WTC11 (cell line): ENCODE data around the gene DNAH17. TPM values are rescaled to one million over a fixed set of nuclear protein-coding genes. Genes with fewer than 3 reads are reported as not detected.
A peak's percentile ranks its signal among the peaks of the same experiment; 100 is the strongest.

ENCODE experiments used
- ATAC-seq: fragments of 200-7000 bp; cut with Tn5 transposase; 2 replicates; pipeline ENCODE4 v1.10.0; 2021; ENCODE audit warnings: mild to moderate bottlenecking, moderate library complexity
- CTCF ChIA-PET: fragments of 300-600 bp; sonication (Branson Sonifier 250); formaldehyde crosslinking; loops from one replicate; lab custom pipeline; 2021; ENCODE audit warnings: antibody characterized with exemption; lab: Charles Lee
- POLR2A ChIA-PET: fragments of 350-600 bp; sonication (Branson Sonifier 250); formaldehyde crosslinking; loops from one replicate; lab custom pipeline; 2021; ENCODE audit warnings: antibody characterized with exemption; lab: Charles Lee
- DNase-seq: peaks from one replicate; pipeline ENCODE4 v3.0.0; 2021; ENCODE audit warnings: low spot score
- H3K27ac Mint-ChIP-seq: 2 replicates; pipeline ENCODE4 v1.8.0; 2021; ENCODE audit warnings: mixed read lengths
- H3K27me3 Mint-ChIP-seq: 2 replicates; pipeline ENCODE4 v1.8.0; 2021; ENCODE audit warnings: low read depth, mild to moderate bottlenecking, moderate library complexity, mixed read lengths
- H3K36me3 Mint-ChIP-seq: 2 replicates; pipeline ENCODE4 v1.8.0; 2021; ENCODE audit warnings: mixed read lengths
- H3K4me1 Mint-ChIP-seq: 2 replicates; pipeline ENCODE4 v1.8.0; 2022; ENCODE audit warnings: mixed read lengths
- H3K4me3 Mint-ChIP-seq: 2 replicates; pipeline ENCODE4 v1.8.0; 2021; ENCODE audit warnings: mild to moderate bottlenecking, moderate library complexity, mixed read lengths
- H3K9me3 Mint-ChIP-seq: 2 replicates; pipeline ENCODE4 v1.8.0; 2021; ENCODE audit warnings: mixed read lengths
- EMX1 ChIP-seq: fragments of 250-450 bp; sonication (Bioruptor Pico); IDR thresholded peaks from 2 replicates; pipeline ENCODE4 v1.8.0; 2021; ENCODE audit warnings: mild to moderate bottlenecking
- HMGA2 ChIP-seq: fragments of 250-450 bp; sonication (Bioruptor Pico); IDR thresholded peaks from 2 replicates; pipeline ENCODE4 v1.4.0; 2021; ENCODE audit warnings: mild to moderate bottlenecking, moderate library complexity
- KAT7 ChIP-seq: sonication (generic); formaldehyde crosslinking; IDR thresholded peaks from 2 replicates; pipeline ENCODE4 v1.8.1; 2023; ENCODE audit warnings: missing genetic modification reagents, mild to moderate bottlenecking, borderline replicate concordance
- NFE2L1 ChIP-seq: sonication (generic); formaldehyde crosslinking; IDR thresholded peaks from 2 replicates; pipeline ENCODE4 v1.8.1; 2023; ENCODE audit warnings: missing genetic modification reagents
- OVOL2 ChIP-seq: fragments of 250-450 bp; sonication (Bioruptor Pico); IDR thresholded peaks from 2 replicates; pipeline ENCODE4 v1.9.0; 2021; ENCODE audit warnings: mild to moderate bottlenecking, borderline replicate concordance
- SMAD4 ChIP-seq: sonication (generic); formaldehyde crosslinking; IDR thresholded peaks from 2 replicates; pipeline ENCODE4 v1.8.0; 2022; ENCODE audit warnings: mild to moderate bottlenecking, missing genetic modification reagents
- SP1 ChIP-seq: sonication (generic); formaldehyde crosslinking; conservative IDR thresholded peaks from 2 replicates; pipeline ENCODE4 v1.8.1; 2022; ENCODE audit warnings: missing genetic modification reagents
- TEAD1 ChIP-seq: sonication (generic); formaldehyde crosslinking; IDR thresholded peaks from 2 replicates; pipeline ENCODE4 v1.8.0; 2022; ENCODE audit warnings: mild to moderate bottlenecking, missing genetic modification reagents
- ZNF232 ChIP-seq: sonication (generic); formaldehyde crosslinking; IDR thresholded peaks from 2 replicates; pipeline ENCODE4 v1.8.0; 2022; ENCODE audit warnings: mild to moderate bottlenecking, missing genetic modification reagents
- ZNF671 ChIP-seq: fragments of 250-450 bp; sonication (Bioruptor Pico); IDR thresholded peaks from 2 replicates; pipeline ENCODE4 v1.8.0; 2021; ENCODE audit warnings: mild to moderate bottlenecking
- total RNA-seq: library from RNA; stranded (reverse); gene quantifications from 3 replicates; pipeline ENCODE4 v1.2.3, GENCODE V29; 2021
- TF ChIP-seq, protein P1 (sequence below): fragments of 250-450 bp; sonication (Bioruptor Pico); IDR thresholded peaks from 2 replicates; pipeline ENCODE4 v1.9.0; 2021; ENCODE audit warnings: moderate library complexity, mild to moderate bottlenecking, inconsistent platforms, borderline replicate concordance
- TF ChIP-seq, protein P2 (sequence below): fragments of 200-600 bp; IDR thresholded peaks from 2 replicates; pipeline ENCODE4 v1.8.0; 2022; ENCODE audit warnings: antibody characterized with exemption
- TF ChIP-seq, protein P3 (sequence below): sonication (generic); formaldehyde crosslinking; IDR thresholded peaks from 2 replicates; pipeline ENCODE4 v1.8.0; 2022; ENCODE audit warnings: missing genetic modification reagents
- TF ChIP-seq, protein P4 (sequence below): sonication (generic); formaldehyde crosslinking; conservative IDR thresholded peaks from 2 replicates; pipeline ENCODE4 v1.8.1; 2022; ENCODE audit warnings: mild to moderate bottlenecking, missing genetic modification reagents
- TF ChIP-seq, protein P5 (sequence below): sonication (generic); formaldehyde crosslinking; IDR thresholded peaks from 2 replicates; pipeline ENCODE4 v1.8.1; 2022; ENCODE audit warnings: mild to moderate bottlenecking, missing genetic modification reagents, moderate library complexity, borderline replicate concordance
- TF ChIP-seq, protein P6 (sequence below): sonication (generic); formaldehyde crosslinking; IDR thresholded peaks from 2 replicates; pipeline ENCODE4 v1.8.1; 2022; ENCODE audit warnings: low read depth, mild to moderate bottlenecking, moderate library complexity, missing genetic modification reagents, borderline replicate concordance
- TF ChIP-seq, protein P7 (sequence below): fragments of 250-450 bp; sonication (Bioruptor Pico); IDR thresholded peaks from 2 replicates; pipeline ENCODE4 v1.8.0; 2021; ENCODE audit warnings: mild to moderate bottlenecking

Gene DNAH17
- total RNA-seq, 1 experiment from 2014 or later, result 0.87 TPM

DNA sequence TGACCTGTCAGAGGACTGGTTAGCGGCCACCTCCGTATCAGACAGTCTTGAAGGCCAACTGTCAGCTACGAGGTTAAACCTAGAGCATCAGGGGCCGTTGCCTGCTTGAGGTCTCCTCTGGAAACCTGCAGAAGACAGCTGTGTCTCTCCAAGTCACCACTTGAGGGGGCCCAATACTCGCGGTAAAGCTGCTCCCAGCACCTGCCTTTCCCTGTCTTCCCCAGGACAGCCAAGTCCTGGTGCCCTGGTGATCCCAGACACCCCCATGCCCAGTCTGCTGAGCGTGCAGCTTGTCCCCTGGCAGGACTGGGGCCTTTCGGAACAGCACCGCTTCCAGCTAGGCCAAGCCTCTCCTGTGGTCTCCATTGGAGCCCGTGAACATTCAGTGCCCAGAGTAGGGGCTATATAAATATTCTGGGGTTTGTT lies 80.1 kb downstream of the DNAH17 start:
- peaks cover 14% of the 10 kb centered on the region for H3K27me3 Mint-ChIP-seq
- H3K36me3 Mint-ChIP-seq, result no peaks in the 10 kb centered on the region
- peak; percentile 85 for DNase-seq
- TF ChIP-seq SP1 (CRISPR knock-in tag), result peak; percentile 47; the same call in 1 of the 2 replicates
- TF ChIP-seq, protein P1, sequence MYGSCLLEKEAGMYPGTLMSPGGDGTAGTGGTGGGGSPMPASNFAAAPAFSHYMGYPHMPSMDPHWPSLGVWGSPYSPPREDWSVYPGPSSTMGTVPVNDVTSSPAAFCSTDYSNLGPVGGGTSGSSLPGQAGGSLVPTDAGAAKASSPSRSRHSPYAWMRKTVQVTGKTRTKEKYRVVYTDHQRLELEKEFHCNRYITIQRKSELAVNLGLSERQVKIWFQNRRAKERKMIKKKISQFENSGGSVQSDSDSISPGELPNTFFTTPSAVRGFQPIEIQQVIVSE (CRISPR knock-in tag), result no peak
- TF ChIP-seq, protein P2, sequence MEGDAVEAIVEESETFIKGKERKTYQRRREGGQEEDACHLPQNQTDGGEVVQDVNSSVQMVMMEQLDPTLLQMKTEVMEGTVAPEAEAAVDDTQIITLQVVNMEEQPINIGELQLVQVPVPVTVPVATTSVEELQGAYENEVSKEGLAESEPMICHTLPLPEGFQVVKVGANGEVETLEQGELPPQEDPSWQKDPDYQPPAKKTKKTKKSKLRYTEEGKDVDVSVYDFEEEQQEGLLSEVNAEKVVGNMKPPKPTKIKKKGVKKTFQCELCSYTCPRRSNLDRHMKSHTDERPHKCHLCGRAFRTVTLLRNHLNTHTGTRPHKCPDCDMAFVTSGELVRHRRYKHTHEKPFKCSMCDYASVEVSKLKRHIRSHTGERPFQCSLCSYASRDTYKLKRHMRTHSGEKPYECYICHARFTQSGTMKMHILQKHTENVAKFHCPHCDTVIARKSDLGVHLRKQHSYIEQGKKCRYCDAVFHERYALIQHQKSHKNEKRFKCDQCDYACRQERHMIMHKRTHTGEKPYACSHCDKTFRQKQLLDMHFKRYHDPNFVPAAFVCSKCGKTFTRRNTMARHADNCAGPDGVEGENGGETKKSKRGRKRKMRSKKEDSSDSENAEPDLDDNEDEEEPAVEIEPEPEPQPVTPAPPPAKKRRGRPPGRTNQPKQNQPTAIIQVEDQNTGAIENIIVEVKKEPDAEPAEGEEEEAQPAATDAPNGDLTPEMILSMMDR, result peak; percentile 61; the same call in 1 of the 2 replicates
- TF ChIP-seq, all 79 proteins: peak for 2
- POLR2A ChIA-PET, result interaction anchor here (0.6 to 0.7 kb wide), 2 partner anchors 21 to 289 kb away, joined by 3 read pairs; no protein-coding TSS in a partner anchor
- peaks cover 16% of the 10 kb centered on the region for H3K4me1 Mint-ChIP-seq
- CTCF ChIA-PET, result interaction anchor here (0.6 to 3.0 kb wide), 43 partner anchors 9 to 548 kb away, joined by 3 to 60 read pairs (median 4); no protein-coding TSS in a partner anchor
- H3K27ac Mint-ChIP-seq, result no peak overlapping the region
- peak; percentile 84 for ATAC-seq
- no peaks in the 10 kb centered on the region for H3K9me3 Mint-ChIP-seq
- no peak overlapping the region for H3K4me3 Mint-ChIP-seq

DNA sequence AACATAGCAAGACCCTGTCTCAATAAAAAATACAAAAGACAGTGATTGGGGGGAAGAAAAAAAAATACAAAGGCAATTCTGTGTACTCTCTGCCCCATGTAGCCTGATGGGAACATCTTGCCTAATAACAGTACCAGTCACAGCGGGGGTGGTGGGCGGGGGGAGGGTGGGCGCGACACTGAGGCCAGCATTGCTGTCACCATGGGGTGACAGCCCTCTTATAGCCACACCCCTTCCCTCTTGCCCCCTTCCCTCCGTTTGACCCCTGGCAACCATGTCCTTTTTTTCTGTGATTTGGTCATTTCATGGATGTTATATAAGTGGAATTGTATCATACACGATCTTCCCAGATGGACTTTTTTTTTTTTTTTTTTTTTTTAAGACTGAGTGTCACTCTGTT lies 80.9 kb downstream of the DNAH17 start:
- ChIA-PET CTCF (interaction anchor here (0.6 to 3.0 kb wide), 31 partner anchors 13 to 549 kb away, joined by 3 to 60 read pairs (median 5); no protein-coding TSS in a partner anchor), POLR2A (interaction anchor here (0.6 to 0.7 kb wide), 2 partner anchors 22 to 290 kb away, joined by 3 read pairs; no protein-coding TSS in a partner anchor)
- Mint-ChIP-seq H3K9me3 (no peaks in the 10 kb centered on the region), H3K4me3 (no peak overlapping the region), H3K27ac (no peak overlapping the region), H3K27me3 (peaks cover 17% of the 10 kb centered on the region), H3K36me3 (no peaks in the 10 kb centered on the region), H3K4me1 (peaks cover 16% of the 10 kb centered on the region)
- ATAC-seq, result no peak
- no peak for TF ChIP-seq KAT7 (CRISPR knock-in tag)
- TF ChIP-seq EMX1 (CRISPR knock-in tag), result no peak
- TF ChIP-seq, protein P3, sequence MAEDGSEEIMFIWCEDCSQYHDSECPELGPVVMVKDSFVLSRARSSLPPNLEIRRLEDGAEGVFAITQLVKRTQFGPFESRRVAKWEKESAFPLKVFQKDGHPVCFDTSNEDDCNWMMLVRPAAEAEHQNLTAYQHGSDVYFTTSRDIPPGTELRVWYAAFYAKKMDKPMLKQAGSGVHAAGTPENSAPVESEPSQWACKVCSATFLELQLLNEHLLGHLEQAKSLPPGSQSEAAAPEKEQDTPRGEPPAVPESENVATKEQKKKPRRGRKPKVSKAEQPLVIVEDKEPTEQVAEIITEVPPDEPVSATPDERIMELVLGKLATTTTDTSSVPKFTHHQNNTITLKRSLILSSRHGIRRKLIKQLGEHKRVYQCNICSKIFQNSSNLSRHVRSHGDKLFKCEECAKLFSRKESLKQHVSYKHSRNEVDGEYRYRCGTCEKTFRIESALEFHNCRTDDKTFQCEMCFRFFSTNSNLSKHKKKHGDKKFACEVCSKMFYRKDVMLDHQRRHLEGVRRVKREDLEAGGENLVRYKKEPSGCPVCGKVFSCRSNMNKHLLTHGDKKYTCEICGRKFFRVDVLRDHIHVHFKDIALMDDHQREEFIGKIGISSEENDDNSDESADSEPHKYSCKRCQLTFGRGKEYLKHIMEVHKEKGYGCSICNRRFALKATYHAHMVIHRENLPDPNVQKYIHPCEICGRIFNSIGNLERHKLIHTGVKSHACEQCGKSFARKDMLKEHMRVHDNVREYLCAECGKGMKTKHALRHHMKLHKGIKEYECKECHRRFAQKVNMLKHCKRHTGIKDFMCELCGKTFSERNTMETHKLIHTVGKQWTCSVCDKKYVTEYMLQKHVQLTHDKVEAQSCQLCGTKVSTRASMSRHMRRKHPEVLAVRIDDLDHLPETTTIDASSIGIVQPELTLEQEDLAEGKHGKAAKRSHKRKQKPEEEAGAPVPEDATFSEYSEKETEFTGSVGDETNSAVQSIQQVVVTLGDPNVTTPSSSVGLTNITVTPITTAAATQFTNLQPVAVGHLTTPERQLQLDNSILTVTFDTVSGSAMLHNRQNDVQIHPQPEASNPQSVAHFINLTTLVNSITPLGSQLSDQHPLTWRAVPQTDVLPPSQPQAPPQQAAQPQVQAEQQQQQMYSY (CRISPR knock-in tag), result no peak
- TF ChIP-seq HMGA2 (CRISPR knock-in tag), result no peak
- TF ChIP-seq TEAD1 (CRISPR knock-in tag), result no peak
- no peak for TF ChIP-seq ZNF232 (CRISPR knock-in tag)
- TF ChIP-seq, protein P2, result no peak
- DNase-seq, result no peak

DNA sequence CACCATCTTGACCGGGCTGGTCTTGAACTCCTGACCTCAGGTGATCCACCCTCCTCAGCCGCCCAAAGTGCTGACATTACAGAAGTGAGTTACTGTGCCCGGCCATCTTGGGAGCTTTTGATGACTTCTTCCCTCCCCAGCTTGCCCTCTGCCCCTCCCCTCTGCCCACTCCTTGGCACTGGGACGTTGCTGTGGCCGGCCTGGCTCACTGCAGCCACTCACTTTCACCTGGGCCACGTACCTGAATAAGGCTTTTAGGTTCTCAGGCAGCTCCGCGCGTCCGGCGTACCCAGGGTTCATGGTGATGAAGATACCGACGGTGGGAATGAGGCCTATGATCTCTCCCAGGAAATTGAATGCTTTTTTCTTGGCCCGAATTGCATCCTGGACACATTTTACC lies 81.6 kb downstream of the DNAH17 start:
- H3K27me3 Mint-ChIP-seq, result peaks cover 17% of the 10 kb centered on the region
- H3K4me1 Mint-ChIP-seq, result peaks cover 16% of the 10 kb centered on the region
- ChIA-PET CTCF (interaction anchor here (0.7 kb wide), 1 partner anchor 273 kb away, joined by 3 read pairs; no protein-coding TSS in a partner anchor), POLR2A (interaction anchor here (0.5 kb wide), 1 partner anchor 27 kb away, joined by 3 read pairs; no protein-coding TSS in a partner anchor)
- no peaks in the 10 kb centered on the region for H3K36me3 Mint-ChIP-seq
- H3K9me3 Mint-ChIP-seq, result no peaks in the 10 kb centered on the region
- no peak overlapping the region for H3K27ac Mint-ChIP-seq
- TF ChIP-seq ZNF671 (CRISPR knock-in tag) (no peak), OVOL2 (CRISPR knock-in tag) (no peak), SMAD4 (CRISPR knock-in tag) (no peak), NFE2L1 (CRISPR knock-in tag) (no peak)
- TF ChIP-seq, protein P4, sequence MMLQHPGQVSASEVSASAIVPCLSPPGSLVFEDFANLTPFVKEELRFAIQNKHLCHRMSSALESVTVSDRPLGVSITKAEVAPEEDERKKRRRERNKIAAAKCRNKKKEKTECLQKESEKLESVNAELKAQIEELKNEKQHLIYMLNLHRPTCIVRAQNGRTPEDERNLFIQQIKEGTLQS (CRISPR knock-in tag), result no peak
- TF ChIP-seq, protein P5, sequence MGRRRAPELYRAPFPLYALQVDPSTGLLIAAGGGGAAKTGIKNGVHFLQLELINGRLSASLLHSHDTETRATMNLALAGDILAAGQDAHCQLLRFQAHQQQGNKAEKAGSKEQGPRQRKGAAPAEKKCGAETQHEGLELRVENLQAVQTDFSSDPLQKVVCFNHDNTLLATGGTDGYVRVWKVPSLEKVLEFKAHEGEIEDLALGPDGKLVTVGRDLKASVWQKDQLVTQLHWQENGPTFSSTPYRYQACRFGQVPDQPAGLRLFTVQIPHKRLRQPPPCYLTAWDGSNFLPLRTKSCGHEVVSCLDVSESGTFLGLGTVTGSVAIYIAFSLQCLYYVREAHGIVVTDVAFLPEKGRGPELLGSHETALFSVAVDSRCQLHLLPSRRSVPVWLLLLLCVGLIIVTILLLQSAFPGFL, result no peak
- TF ChIP-seq, protein P6, sequence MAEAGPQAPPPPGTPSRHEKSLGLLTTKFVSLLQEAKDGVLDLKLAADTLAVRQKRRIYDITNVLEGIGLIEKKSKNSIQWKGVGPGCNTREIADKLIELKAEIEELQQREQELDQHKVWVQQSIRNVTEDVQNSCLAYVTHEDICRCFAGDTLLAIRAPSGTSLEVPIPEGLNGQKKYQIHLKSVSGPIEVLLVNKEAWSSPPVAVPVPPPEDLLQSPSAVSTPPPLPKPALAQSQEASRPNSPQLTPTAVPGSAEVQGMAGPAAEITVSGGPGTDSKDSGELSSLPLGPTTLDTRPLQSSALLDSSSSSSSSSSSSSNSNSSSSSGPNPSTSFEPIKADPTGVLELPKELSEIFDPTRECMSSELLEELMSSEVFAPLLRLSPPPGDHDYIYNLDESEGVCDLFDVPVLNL (CRISPR knock-in tag), result no peak
- TF ChIP-seq, protein P7, sequence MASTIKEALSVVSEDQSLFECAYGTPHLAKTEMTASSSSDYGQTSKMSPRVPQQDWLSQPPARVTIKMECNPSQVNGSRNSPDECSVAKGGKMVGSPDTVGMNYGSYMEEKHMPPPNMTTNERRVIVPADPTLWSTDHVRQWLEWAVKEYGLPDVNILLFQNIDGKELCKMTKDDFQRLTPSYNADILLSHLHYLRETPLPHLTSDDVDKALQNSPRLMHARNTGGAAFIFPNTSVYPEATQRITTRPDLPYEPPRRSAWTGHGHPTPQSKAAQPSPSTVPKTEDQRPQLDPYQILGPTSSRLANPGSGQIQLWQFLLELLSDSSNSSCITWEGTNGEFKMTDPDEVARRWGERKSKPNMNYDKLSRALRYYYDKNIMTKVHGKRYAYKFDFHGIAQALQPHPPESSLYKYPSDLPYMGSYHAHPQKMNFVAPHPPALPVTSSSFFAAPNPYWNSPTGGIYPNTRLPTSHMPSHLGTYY, result no peak
- ATAC-seq (no peak), DNase-seq (no peak)
- no peak overlapping the region for H3K4me3 Mint-ChIP-seq
